ENCODE measurements around the gene GOLGA7B. TPM values are rescaled to one million over a fixed set of nuclear protein-coding genes. Genes with fewer than 3 reads are reported as not detected.

Gene GOLGA7B
- 0.98 TPM for total RNA-seq
- long read RNA-seq, full-length matches to known transcripts = 3 of 8 reads
- long read RNA-seq, partial matches to known transcripts = 0 of 8 reads
- long read RNA-seq, other reads (novel, unspliced or antisense) = 5 of 8 reads

DNA sequence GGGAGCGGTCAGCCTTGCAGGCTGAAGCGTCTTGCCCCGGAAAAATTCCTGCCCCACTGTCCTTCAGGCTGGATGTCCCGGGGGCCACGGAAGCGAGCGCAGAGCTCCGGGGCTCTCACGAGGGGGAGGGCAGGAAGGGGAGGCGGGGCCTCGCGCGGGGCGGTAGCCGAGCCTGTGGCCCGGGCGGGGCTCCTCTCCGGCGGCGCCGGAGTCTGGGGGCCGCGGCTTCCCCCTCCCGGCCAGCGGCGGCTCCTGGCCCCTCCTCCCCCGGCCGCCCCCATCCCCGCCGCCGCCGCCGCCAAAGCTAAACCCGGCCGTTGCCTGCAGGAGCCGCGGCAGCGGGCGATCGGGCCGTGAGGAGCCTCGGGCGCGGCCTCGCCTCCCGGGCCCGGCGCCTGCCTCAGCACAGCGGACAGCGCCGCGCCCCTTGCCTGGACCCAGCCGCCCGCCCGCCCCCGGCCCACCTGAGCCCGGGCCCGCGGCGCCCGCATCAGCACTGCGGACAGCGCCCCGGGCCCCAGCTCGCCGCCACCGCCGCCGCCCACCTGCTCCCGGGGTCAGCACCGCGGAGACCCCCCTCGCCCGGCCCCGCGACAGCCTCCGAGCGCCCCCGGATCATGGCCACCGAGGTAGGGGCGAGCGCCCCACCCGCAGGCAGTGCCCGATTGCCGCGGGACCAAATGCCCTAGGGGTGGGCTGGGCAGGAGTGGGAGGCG, at the start of gene GOLGA7B:
Gene GOLGA7B (plus strand): TSS at position 157 of the 716 bp plus-strand sequence. CDS start 461 bp downstream, at position 618.
- intact Hi-C loops (cut with DNase I) = no loop called here
- Histone ChIP-seq H3K4me3 (peak within 1 kb of the TSS; percentile 54), H3K9me3 (no peaks in the 10 kb centered on the region), H3K27me3 (peaks cover 16% of the 10 kb centered on the region), H3K4me1 (peaks cover 5% of the 10 kb centered on the region), H3K27ac (no peak within 1 kb of the TSS), H3K36me3 (no peaks in the 10 kb centered on the region)
- TF ChIP-seq, protein P1, sequence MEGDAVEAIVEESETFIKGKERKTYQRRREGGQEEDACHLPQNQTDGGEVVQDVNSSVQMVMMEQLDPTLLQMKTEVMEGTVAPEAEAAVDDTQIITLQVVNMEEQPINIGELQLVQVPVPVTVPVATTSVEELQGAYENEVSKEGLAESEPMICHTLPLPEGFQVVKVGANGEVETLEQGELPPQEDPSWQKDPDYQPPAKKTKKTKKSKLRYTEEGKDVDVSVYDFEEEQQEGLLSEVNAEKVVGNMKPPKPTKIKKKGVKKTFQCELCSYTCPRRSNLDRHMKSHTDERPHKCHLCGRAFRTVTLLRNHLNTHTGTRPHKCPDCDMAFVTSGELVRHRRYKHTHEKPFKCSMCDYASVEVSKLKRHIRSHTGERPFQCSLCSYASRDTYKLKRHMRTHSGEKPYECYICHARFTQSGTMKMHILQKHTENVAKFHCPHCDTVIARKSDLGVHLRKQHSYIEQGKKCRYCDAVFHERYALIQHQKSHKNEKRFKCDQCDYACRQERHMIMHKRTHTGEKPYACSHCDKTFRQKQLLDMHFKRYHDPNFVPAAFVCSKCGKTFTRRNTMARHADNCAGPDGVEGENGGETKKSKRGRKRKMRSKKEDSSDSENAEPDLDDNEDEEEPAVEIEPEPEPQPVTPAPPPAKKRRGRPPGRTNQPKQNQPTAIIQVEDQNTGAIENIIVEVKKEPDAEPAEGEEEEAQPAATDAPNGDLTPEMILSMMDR (IDR thresholded peaks at IDR 0.05) = no peak
- ATAC-seq = peak; percentile 84
- DNase-seq = peak; percentile 79

DNA sequence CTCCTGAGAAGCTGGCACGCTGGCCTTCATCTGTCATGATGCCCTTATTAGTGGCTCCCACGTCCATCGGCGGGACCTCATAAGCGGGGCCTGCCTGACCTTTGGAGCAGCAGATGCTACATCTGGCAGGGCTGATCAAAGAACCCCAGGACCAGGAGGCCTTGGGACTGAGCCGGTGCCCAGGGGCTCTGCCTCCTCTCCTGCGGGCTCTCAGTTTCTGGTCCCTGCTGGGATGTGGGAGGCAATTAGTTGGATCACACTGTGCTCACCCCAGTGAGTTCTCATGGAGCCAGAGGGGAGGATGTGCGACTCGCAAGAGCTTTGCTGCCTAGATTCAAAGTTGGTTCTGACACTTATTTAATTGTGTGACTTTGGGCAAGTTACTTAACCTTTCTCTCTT, 49.2 kb upstream of the GOLGA7B start:
- no peak overlapping the region for H3K4me3 ChIP-seq
- no peaks in the 10 kb centered on the region for H3K4me1 ChIP-seq
- H3K27ac ChIP-seq = no peak overlapping the region
- intact Hi-C loops (cut with DNase I) = no loop called here
- H3K27me3 ChIP-seq = no peaks in the 10 kb centered on the region
- ATAC-seq = no peak
- DNase-seq = no peak
- H3K36me3 ChIP-seq = no peaks in the 10 kb centered on the region
- H3K9me3 ChIP-seq = no peaks in the 10 kb centered on the region
- TF ChIP-seq, protein P1 (IDR thresholded peaks at IDR 0.05) = no peak

DNA sequence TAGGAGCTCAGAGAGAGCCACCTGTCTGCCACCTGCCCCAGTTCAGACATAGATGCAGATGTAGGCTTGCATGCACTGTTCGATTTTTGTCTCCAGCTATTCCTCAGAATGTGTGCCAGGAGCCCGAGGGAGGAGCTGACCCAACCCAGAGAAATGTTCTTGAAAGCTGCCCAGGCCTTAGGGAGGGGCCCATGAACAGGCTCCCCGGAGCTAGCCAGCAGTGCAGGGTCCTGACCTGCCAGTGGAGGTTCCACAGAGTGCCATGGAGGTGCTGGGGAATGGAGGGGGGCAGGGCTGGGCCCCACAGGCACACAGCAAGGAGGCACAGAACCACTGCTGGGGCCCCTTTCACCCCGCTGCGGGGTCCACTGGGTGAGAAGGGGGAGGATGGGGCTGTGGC, 48.2 kb upstream of the GOLGA7B start:
- no peak overlapping the region for H3K27ac ChIP-seq
- no peaks in the 10 kb centered on the region for H3K27me3 ChIP-seq
- H3K9me3 ChIP-seq = no peaks in the 10 kb centered on the region
- DNase-seq (no peak), ATAC-seq (peak; percentile 29)
- H3K4me1 ChIP-seq = no peaks in the 10 kb centered on the region
- TF ChIP-seq, protein P1 (IDR thresholded peaks at IDR 0.05) = no peak
- no peak overlapping the region for H3K4me3 ChIP-seq
- intact Hi-C loops (cut with DNase I) = no loop called here
- H3K36me3 ChIP-seq = no peaks in the 10 kb centered on the region

DNA sequence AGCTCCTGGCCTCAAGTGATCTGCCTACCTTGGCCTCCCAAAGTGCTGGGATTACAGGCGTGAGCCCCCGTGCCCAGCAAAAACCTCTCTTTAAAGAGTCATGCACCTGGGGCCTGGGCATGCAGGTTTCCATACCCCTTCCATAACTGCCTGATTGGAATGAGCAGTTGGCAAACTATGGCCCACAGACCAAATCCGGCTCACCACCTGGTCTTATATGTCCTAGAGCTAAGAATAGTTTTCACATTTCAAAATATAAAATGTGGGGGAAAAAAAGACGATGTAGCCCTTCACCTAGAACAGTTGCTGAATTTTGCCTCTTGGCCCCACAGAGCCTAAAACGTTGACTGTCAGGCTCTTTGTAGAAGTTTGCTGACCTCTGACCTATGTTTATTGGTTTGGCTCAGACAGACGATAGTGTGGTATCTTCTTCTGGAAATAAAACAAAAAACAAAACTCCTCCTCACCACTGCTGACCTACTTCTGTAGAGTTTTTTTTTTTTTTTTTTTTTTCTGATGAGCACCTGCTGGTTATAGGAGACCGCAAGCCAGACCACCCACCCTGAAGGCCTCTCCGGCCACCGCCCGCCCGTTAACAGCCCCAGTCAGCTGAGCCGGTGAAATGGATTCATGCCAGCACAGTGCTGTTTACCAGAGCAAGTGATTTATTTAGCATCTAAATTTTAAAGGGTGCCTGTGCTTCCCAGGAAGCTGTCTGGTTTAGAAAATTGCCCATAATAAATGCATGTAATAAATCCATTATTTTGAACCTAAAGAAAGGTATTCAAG, 44.4 kb upstream of the GOLGA7B start:
- TF ChIP-seq, protein P1 (IDR thresholded peaks at IDR 0.05) = no peak

DNA sequence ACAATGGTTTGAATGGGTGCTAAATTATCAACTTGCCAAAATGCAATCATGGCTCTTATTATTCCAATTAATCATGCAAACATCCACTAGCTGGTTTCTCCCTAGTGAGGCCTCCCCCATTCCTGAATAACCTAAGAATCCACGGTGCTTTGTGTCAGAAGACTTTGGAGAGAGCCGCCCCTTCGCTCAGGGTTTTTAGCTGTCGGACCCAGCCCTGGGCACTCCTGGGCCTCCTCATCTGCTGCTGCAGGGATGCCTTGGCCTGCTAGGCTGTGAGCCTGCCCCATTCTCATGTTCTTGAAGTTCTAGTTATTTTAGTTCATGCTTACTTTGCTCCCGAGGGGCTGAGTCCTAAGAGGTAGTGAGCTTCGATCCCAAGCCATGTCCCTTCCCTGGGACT, 43.7 kb upstream of the GOLGA7B start:
- TF ChIP-seq, protein P1 (IDR thresholded peaks at IDR 0.05) = no peak

More for the DNA sequence above, 44.4 kb upstream of the GOLGA7B start:
- no peaks in the 10 kb centered on the region for H3K9me3 ChIP-seq
- H3K4me1 ChIP-seq = no peaks in the 10 kb centered on the region
- no peak overlapping the region for H3K27ac ChIP-seq
- H3K36me3 ChIP-seq = no peaks in the 10 kb centered on the region
- intact Hi-C loops (cut with DNase I) = no loop called here
- DNase-seq (no peak), ATAC-seq (no peak)
- no peak overlapping the region for H3K4me3 ChIP-seq
- no peaks in the 10 kb centered on the region for H3K27me3 ChIP-seq

More for the DNA sequence above, 43.7 kb upstream of the GOLGA7B start:
- no peak for DNase-seq
- intact Hi-C loops (cut with DNase I) = no loop called here
- no peaks in the 10 kb centered on the region for H3K9me3 ChIP-seq
- H3K36me3 ChIP-seq = no peaks in the 10 kb centered on the region
- no peaks in the 10 kb centered on the region for H3K27me3 ChIP-seq
- no peak for ATAC-seq
- no peaks in the 10 kb centered on the region for H3K4me1 ChIP-seq
- H3K4me3 ChIP-seq = no peak overlapping the region
- H3K27ac ChIP-seq = no peak overlapping the region
